Measurements from ENCODE around the gene HAND2.

DNA sequence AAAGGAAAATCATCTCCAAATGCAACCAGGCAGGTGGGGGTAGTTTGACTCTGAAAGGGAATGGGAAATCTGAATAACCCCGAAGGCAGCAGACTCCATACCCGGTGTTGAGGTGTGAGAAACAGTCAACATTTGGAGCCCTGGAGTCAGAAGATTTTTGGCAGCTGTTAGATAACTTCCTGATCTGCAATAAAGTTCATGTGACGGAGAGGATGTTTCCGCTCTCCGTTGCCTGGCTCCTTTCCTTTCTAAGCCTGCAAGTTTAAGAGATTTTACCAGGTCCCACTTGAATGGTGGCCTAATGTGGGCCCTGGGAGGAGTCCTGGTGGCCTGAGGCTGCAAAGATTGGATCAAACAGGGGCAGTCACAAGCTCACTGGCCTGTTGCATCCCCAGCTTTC lies 27.7 kb downstream of the HAND2 start:
- no peak for TF ChIP-seq POLR2A (IDR thresholded peaks at IDR 0.05)
- no peak for TF ChIP-seq CTCF (IDR thresholded peaks at IDR 0.05 in 4 of 5, conservative IDR thresholded peaks at IDR 0.05 in 1 of 5)

Measured in gastrocnemius medialis (tissue), 4 donors.